ENCODE measurements around the gene SLC2A9. TPM values are rescaled to one million over a fixed set of nuclear protein-coding genes. Genes with fewer than 3 reads are reported as not detected.

Gene SLC2A9
- total RNA-seq, 1 experiment from 2014 or later: 33.3 TPM

GRCh38 chr4:9926586-9926985 is 94.7 kb downstream of the SLC2A9 start:
- ChIA-PET POLR2A (no interaction called here), CTCF (interaction anchor here (1.0 kb wide), 1 partner anchor 88 kb away, joined by 4 read pairs; no protein-coding TSS in a partner anchor)
- Mint-ChIP-seq H3K4me1 (ENCODE audit: insufficient read depth, unreplicated experiment) (peaks cover 16% of the 10 kb centered on the region), H3K9me3 (ENCODE audit: unreplicated experiment) (no peaks in the 10 kb centered on the region), H3K27ac (ENCODE audit: low read depth, unreplicated experiment) (no peak overlapping the region), H3K36me3 (ENCODE audit: insufficient read depth, unreplicated experiment) (peaks cover 25% of the 10 kb centered on the region), H3K4me3 (ENCODE audit: unreplicated experiment) (no peak overlapping the region), H3K27me3 (ENCODE audit: insufficient read depth, unreplicated experiment) (no peaks in the 10 kb centered on the region)
- DNase-seq (ENCODE audit: unreplicated experiment): no peak
- intact Hi-C loops (cut with micrococcal nuclease): no loop called here
- no peak for TF ChIP-seq CTCF (IDR thresholded peaks at IDR 0.05; ENCODE audit: unreplicated experiment)
- BruUV-seq (replicated peaks): no TSS peak

GRCh38 chr4:9925750-9926439 is 95.4 kb downstream of the SLC2A9 start:
- BruUV-seq (replicated peaks): no TSS peak
- no peak for TF ChIP-seq CTCF (IDR thresholded peaks at IDR 0.05; ENCODE audit: unreplicated experiment)
- DNase-seq (ENCODE audit: unreplicated experiment): no peak
- intact Hi-C loops (cut with micrococcal nuclease): no loop called here
- CTCF ChIA-PET: no interaction called here
- peaks cover 16% of the 10 kb centered on the region for H3K4me1 Mint-ChIP-seq (ENCODE audit: insufficient read depth, unreplicated experiment)
- no peaks in the 10 kb centered on the region for H3K9me3 Mint-ChIP-seq (ENCODE audit: unreplicated experiment)
- no peak overlapping the region for H3K27ac Mint-ChIP-seq (ENCODE audit: low read depth, unreplicated experiment)
- H3K4me3 Mint-ChIP-seq (ENCODE audit: unreplicated experiment): no peak overlapping the region
- peaks cover 25% of the 10 kb centered on the region for H3K36me3 Mint-ChIP-seq (ENCODE audit: insufficient read depth, unreplicated experiment)
- POLR2A ChIA-PET: no interaction called here
- H3K27me3 Mint-ChIP-seq (ENCODE audit: insufficient read depth, unreplicated experiment): no peaks in the 10 kb centered on the region

- Mint-ChIP-seq H3K4me3 (ENCODE audit: unreplicated experiment) (no peak overlapping the region), H3K4me1 (ENCODE audit: insufficient read depth, unreplicated experiment) (peaks cover 16% of the 10 kb centered on the region), H3K36me3 (ENCODE audit: insufficient read depth, unreplicated experiment) (peaks cover 25% of the 10 kb centered on the region), H3K9me3 (ENCODE audit: unreplicated experiment) (no peaks in the 10 kb centered on the region), H3K27me3 (ENCODE audit: insufficient read depth, unreplicated experiment) (no peaks in the 10 kb centered on the region), H3K27ac (ENCODE audit: low read depth, unreplicated experiment) (peak overlapping the region; percentile 87)
- ChIA-PET POLR2A (no interaction called here), CTCF (interaction anchor here (0.6 to 1.4 kb wide), 3 partner anchors 83 to 216 kb away, joined by 3 to 5 read pairs (median 3); no protein-coding TSS in a partner anchor)
- BruUV-seq (replicated peaks): no TSS peak
- peak; percentile 80 for DNase-seq (ENCODE audit: unreplicated experiment)
- intact Hi-C loops (cut with micrococcal nuclease): no loop called here
- TF ChIP-seq CTCF (IDR thresholded peaks at IDR 0.05; ENCODE audit: unreplicated experiment): no peak
Measured at GRCh38 chr4:9924750-9925149, 96.5 kb downstream of the SLC2A9 start.

GRCh38 chr4:9923195-9923812 is 98.0 kb downstream of the SLC2A9 start:
- Mint-ChIP-seq H3K27me3 (ENCODE audit: insufficient read depth, unreplicated experiment) (no peaks in the 10 kb centered on the region), H3K36me3 (ENCODE audit: insufficient read depth, unreplicated experiment) (peaks cover 31% of the 10 kb centered on the region), H3K4me3 (ENCODE audit: unreplicated experiment) (no peak overlapping the region), H3K9me3 (ENCODE audit: unreplicated experiment) (no peaks in the 10 kb centered on the region), H3K4me1 (ENCODE audit: insufficient read depth, unreplicated experiment) (peaks cover 16% of the 10 kb centered on the region), H3K27ac (ENCODE audit: low read depth, unreplicated experiment) (no peak overlapping the region)
- peak; percentile 13 for DNase-seq (ENCODE audit: unreplicated experiment)
- POLR2A ChIA-PET: interaction anchor here (0.6 kb wide), 1 partner anchor 1078 kb away, joined by 3 read pairs; no protein-coding TSS in a partner anchor
- CTCF ChIA-PET: interaction anchor here (1.1 to 1.4 kb wide), 3 partner anchors 84 to 140 kb away, joined by 3 to 5 read pairs (median 3); no protein-coding TSS in a partner anchor
- TF ChIP-seq CTCF (IDR thresholded peaks at IDR 0.05; ENCODE audit: unreplicated experiment): no peak
- intact Hi-C loops (cut with micrococcal nuclease): no loop called here
- no TSS peak for BruUV-seq (replicated peaks)

Measured in MCF 10A (cell line).